Ecto neural progenitor cell (in vitro differentiated cells): ENCODE results near the gene HAGH.
A peak's percentile ranks its signal among the peaks of the same experiment; 100 is the strongest.
"Not testable (repeated sequence)": the region's sequence is repeated elsewhere in the genome, so short reads cannot be mapped to it uniquely, and the experiment has no call there.

Experiments used
- DNase-seq: peaks from one replicate; pipeline ENCODE4 v3.0.0-alpha.2; 2018; ENCODE audit warnings: low spot score

The HAGH gene

GRCh38 chr16:1810106-1810505 lies 16.5 kb downstream of the HAGH start:
- no peak for DNase-seq

GRCh38 chr16:1809281-1809801 lies 17.3 kb downstream of the HAGH start:
- peak; percentile 61 for DNase-seq

- peak; percentile 35 for DNase-seq
These were observed 17.9 kb downstream of the HAGH start for GRCh38 chr16:1808691-1809090.

GRCh38 chr16:1807626-1808025 lies 19.0 kb downstream of the HAGH start:
- no peak for DNase-seq

- DNase-seq: no peak
These were observed 25.9 kb downstream of the HAGH start for GRCh38 chr16:1800701-1801100.

GRCh38 chr16:1799263-1799662 lies 27.4 kb downstream of the HAGH start:
- not testable (repeated sequence) for DNase-seq

GRCh38 chr16:1794908-1795666 lies 31.5 kb downstream of the HAGH start:
- DNase-seq: peak; percentile 32

- peak; percentile 48 for DNase-seq
These were observed 32.3 kb downstream of the HAGH start for GRCh38 chr16:1794221-1794871.

- DNase-seq: peak; percentile 40
These were observed 32.9 kb downstream of the HAGH start, which contains the start of gene IGFALS for GRCh38 chr16:1793578-1794220. TSS of gene IGFALS (minus strand) at chr16:1793705. CDS start at chr16:1793652, 53 bp downstream.

GRCh38 chr16:1792836-1793577 lies 33.6 kb downstream of the HAGH start:
- DNase-seq: no peak

GRCh38 chr16:1791943-1792812 lies 34.4 kb downstream of the HAGH start:
- DNase-seq: no peak

GRCh38 chr16:1791256-1791942 lies 35.2 kb downstream of the HAGH start:
- DNase-seq: no peak

GRCh38 chr16:1790611-1791255 lies 35.9 kb downstream of the HAGH start:
- DNase-seq: no peak

- no peak for DNase-seq
These were observed 36.4 kb downstream of the HAGH start for GRCh38 chr16:1790261-1790610.

GRCh38 chr16:1789643-1790045 lies 37.0 kb downstream of the HAGH start:
- peak; percentile 27 for DNase-seq

- DNase-seq: no peak
These were observed 37.9 kb downstream of the HAGH start for GRCh38 chr16:1788708-1789100.

- no peak for DNase-seq
These were observed 38.4 kb downstream of the HAGH start for GRCh38 chr16:1788095-1788707.

GRCh38 chr16:1787322-1788094 lies 39.1 kb downstream of the HAGH start:
- no peak for DNase-seq

- no peak for DNase-seq
These were observed 39.6 kb downstream of the HAGH start for GRCh38 chr16:1787056-1787321.
